Activated CD4-positive, alpha-beta T cell treated with anti-CD3 and anti-CD28 coated beads for 36 hours (primary cell): ENCODE results near the gene RIN3. TPM values are rescaled to one million over a fixed set of nuclear protein-coding genes. Genes with fewer than 3 reads are reported as not detected.

Source experiments
- ATAC-seq: fragments of 200-7000 bp; cut with Tn5 transposase; one replicate; pipeline ENCODE4 v1.10.0; 2021; ENCODE audit warnings: mild to moderate bottlenecking, moderate library complexity
- CTCF ChIA-PET: fragments of 350-600 bp; sonication (Branson Sonifier 250); formaldehyde crosslinking; loops from one replicate; lab custom pipeline; 2021; ENCODE audit warnings: antibody characterized with exemption; lab: Charles Lee
- POLR2A ChIA-PET: fragments of 350-600 bp; sonication (Branson Sonifier 250); formaldehyde crosslinking; loops from one replicate; lab custom pipeline; 2021; ENCODE audit warnings: antibody characterized with exemption, inconsistent platforms; lab: Charles Lee
- DNase-seq: peaks from one replicate; pipeline ENCODE4 v3.0.0-alpha.2; 2020
- H3K27ac Mint-ChIP-seq: one replicate; pipeline ENCODE4 v1.8.0; 2021; ENCODE audit warnings: mixed read lengths
- H3K27me3 Mint-ChIP-seq: one replicate; pipeline ENCODE4 v1.8.0; 2021; ENCODE audit warnings: mixed read lengths
- H3K36me3 Mint-ChIP-seq: one replicate; pipeline ENCODE4 v1.8.0; 2021; ENCODE audit warnings: low read depth, mixed read lengths
- H3K4me1 Mint-ChIP-seq: one replicate; pipeline ENCODE4 v1.8.0; 2021; ENCODE audit warnings: mixed read lengths
- H3K4me3 Mint-ChIP-seq: one replicate; pipeline ENCODE4 v1.8.0; 2021; ENCODE audit warnings: mild to moderate bottlenecking, moderate library complexity, mixed read lengths
- H3K9me3 Mint-ChIP-seq: one replicate; pipeline ENCODE4 v1.8.0; 2021; ENCODE audit warnings: low read depth, mixed read lengths
- intact Hi-C, 2 experiments: fragments of 100-400 bp; cut with DNase I in 1 of 2; cut with micrococcal nuclease in 1 of 2; formaldehyde crosslinking; loops; one replicate each; pipeline versions ENCODE4 v1.14.2 to v1.15.1; 2022 to 2024; cut with DNase I, micrococcal nuclease
- total RNA-seq, 2 experiments: library from RNA; stranded (reverse); gene quantifications; one replicate each; pipeline ENCODE4 v1.2.3, GENCODE V29; 2021

The RIN3 gene
- total RNA-seq, 2 experiments from 2014 or later, result 23.1 to 26.4 TPM

GRCh38 chr14:92654239-92654901 is 140.8 kb downstream of the RIN3 start:
- intact Hi-C loops, result loop anchor here (5.0 to 10.0 kb wide), 5 partner anchors 37 to 790 kb away; partner anchors contain the start of genes CPSF2 (in 1 of the 2), NDUFB1 (in 1 of the 2) and TC2N (in 1 of the 2)
- peak; percentile 25 for DNase-seq
- ChIA-PET POLR2A (interaction anchor here (0.6 kb wide), 1 partner anchor 76 kb away, joined by 3 read pairs; no protein-coding TSS in a partner anchor), CTCF (interaction anchor here (0.6 to 1.3 kb wide), 8 partner anchors 13 to 459 kb away, joined by 3 to 5 read pairs (median 3); no protein-coding TSS in a partner anchor)
- Mint-ChIP-seq H3K36me3 (peaks cover 53% of the 10 kb centered on the region), H3K9me3 (no peaks in the 10 kb centered on the region), H3K27me3 (no peaks in the 10 kb centered on the region), H3K4me1 (peaks cover 75% of the 10 kb centered on the region), H3K27ac (peak overlapping the region; percentile 96), H3K4me3 (peak overlapping the region; percentile 90)
- ATAC-seq, result no peak

GRCh38 chr14:92655419-92656201 is 142.0 kb downstream of the RIN3 start:
- Mint-ChIP-seq H3K27me3 (no peaks in the 10 kb centered on the region), H3K4me3 (peak overlapping the region; percentile 56), H3K36me3 (peaks cover 65% of the 10 kb centered on the region), H3K9me3 (no peaks in the 10 kb centered on the region), H3K4me1 (peaks cover 75% of the 10 kb centered on the region), H3K27ac (peak overlapping the region; percentile 52)
- no peak for ATAC-seq
- intact Hi-C loops, result loop anchor here (10.0 kb wide), 2 partner anchors 101 to 791 kb away; partner anchors contain the start of gene TC2N (in 1 of the 2)
- POLR2A ChIA-PET, result interaction anchor here (0.6 kb wide), 1 partner anchor 86 kb away, joined by 3 read pairs; no protein-coding TSS in a partner anchor
- CTCF ChIA-PET, result interaction anchor here (0.8 to 1.0 kb wide), 2 partner anchors 14 to 25 kb away, joined by 3 read pairs; no protein-coding TSS in a partner anchor
- DNase-seq, result peak; percentile 41

GRCh38 chr14:92656306-92657081 is 142.9 kb downstream of the RIN3 start:
- H3K36me3 Mint-ChIP-seq, result peaks cover 72% of the 10 kb centered on the region
- no peaks in the 10 kb centered on the region for H3K9me3 Mint-ChIP-seq
- POLR2A ChIA-PET, result interaction anchor here (0.6 kb wide), 1 partner anchor 87 kb away, joined by 3 read pairs; no protein-coding TSS in a partner anchor
- H3K27me3 Mint-ChIP-seq, result no peaks in the 10 kb centered on the region
- no peak for DNase-seq
- CTCF ChIA-PET, result interaction anchor here (0.8 to 1.3 kb wide), 5 partner anchors 9 to 24 kb away, joined by 3 to 5 read pairs (median 3); no protein-coding TSS in a partner anchor
- no peak for ATAC-seq
- peak overlapping the region; percentile 52 for H3K27ac Mint-ChIP-seq
- H3K4me3 Mint-ChIP-seq, result peak overlapping the region; percentile 56
- intact Hi-C loops, result loop anchor here (10.0 kb wide), 2 partner anchors 102 to 792 kb away; partner anchors contain the start of gene TC2N (in 1 of the 2)
- H3K4me1 Mint-ChIP-seq, result peaks cover 73% of the 10 kb centered on the region

GRCh38 chr14:92657457-92658142 is 144.0 kb downstream of the RIN3 start:
- CTCF ChIA-PET, result interaction anchor here (1.3 kb wide), 1 partner anchor 14 kb away, joined by 4 read pairs; no protein-coding TSS in a partner anchor
- H3K36me3 Mint-ChIP-seq, result peaks cover 79% of the 10 kb centered on the region

DNA sequence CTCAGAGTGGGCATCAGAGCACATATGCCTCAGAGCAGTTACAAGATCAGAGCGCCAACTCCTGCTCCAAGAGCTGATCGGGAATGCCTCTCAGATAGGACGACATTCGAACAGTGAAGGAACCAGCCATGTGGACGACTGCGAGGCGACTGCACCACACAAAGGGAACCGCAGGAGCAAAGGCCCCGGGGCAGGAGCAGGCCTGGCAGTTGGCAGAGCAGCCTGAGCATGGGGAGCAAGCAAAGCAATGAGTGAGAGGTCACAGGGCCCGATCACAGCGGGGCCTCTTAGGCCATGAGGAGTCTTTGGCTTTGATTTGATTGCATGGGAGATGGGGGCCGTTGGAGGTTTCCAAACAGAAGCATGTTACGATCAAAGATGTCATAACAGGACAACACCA is 144.6 kb downstream of the RIN3 start:
- peaks cover 88% of the 10 kb centered on the region for H3K4me1 Mint-ChIP-seq
- DNase-seq (no peak), ATAC-seq (no peak)
- H3K36me3 Mint-ChIP-seq, result peaks cover 83% of the 10 kb centered on the region
- H3K4me3 Mint-ChIP-seq, result no peak overlapping the region
- POLR2A ChIA-PET, result no interaction called here
- intact Hi-C loops, result loop anchor here (10.0 kb wide), 2 partner anchors 103 to 793 kb away; partner anchors contain the start of gene TC2N (in 1 of the 2)
- CTCF ChIA-PET, result interaction anchor here (1.1 kb wide), 1 partner anchor 49 kb away, joined by 3 read pairs; no protein-coding TSS in a partner anchor
- no peaks in the 10 kb centered on the region for H3K9me3 Mint-ChIP-seq
- H3K27ac Mint-ChIP-seq, result peak overlapping the region; percentile 52
- H3K27me3 Mint-ChIP-seq, result no peaks in the 10 kb centered on the region

More at GRCh38 chr14:92657457-92658142, 144.0 kb downstream of the RIN3 start:
- ATAC-seq (no peak), DNase-seq (peak; percentile 34)
- intact Hi-C loops, result loop anchor here (10.0 kb wide), 2 partner anchors 103 to 793 kb away; partner anchors contain the start of gene TC2N (in 1 of the 2)
- H3K9me3 Mint-ChIP-seq, result no peaks in the 10 kb centered on the region
- POLR2A ChIA-PET, result no interaction called here
- peak overlapping the region; percentile 37 for H3K4me3 Mint-ChIP-seq
- H3K27me3 Mint-ChIP-seq, result no peaks in the 10 kb centered on the region
- H3K4me1 Mint-ChIP-seq, result peaks cover 84% of the 10 kb centered on the region
- H3K27ac Mint-ChIP-seq, result peak overlapping the region; percentile 52

- POLR2A ChIA-PET, result no interaction called here
- intact Hi-C loops, result loop anchor here (10.0 kb wide), 2 partner anchors 104 to 794 kb away; partner anchors contain the start of gene TC2N (in 1 of the 2)
- no peaks in the 10 kb centered on the region for H3K9me3 Mint-ChIP-seq
Observed at GRCh38 chr14:92658684-92659083, 145.1 kb downstream of the RIN3 start.

GRCh38 chr14:92659765-92660561 is 146.4 kb downstream of the RIN3 start:
- Mint-ChIP-seq H3K36me3 (peaks cover 86% of the 10 kb centered on the region), H3K27ac (peak overlapping the region; percentile 64), H3K27me3 (no peaks in the 10 kb centered on the region), H3K9me3 (no peaks in the 10 kb centered on the region), H3K4me1 (peaks cover 87% of the 10 kb centered on the region), H3K4me3 (no peak overlapping the region)
- intact Hi-C loops, result loop anchor here (10.0 kb wide), 2 partner anchors 105 to 795 kb away; partner anchors contain the start of gene TC2N (in 1 of the 2)
- ChIA-PET CTCF (no interaction called here), POLR2A (no interaction called here)
- ATAC-seq, result no peak
- no peak for DNase-seq

More at GRCh38 chr14:92658684-92659083, 145.1 kb downstream of the RIN3 start:
- no peaks in the 10 kb centered on the region for H3K27me3 Mint-ChIP-seq
- H3K27ac Mint-ChIP-seq, result peak overlapping the region; percentile 52
- DNase-seq (no peak), ATAC-seq (no peak)
- no peak overlapping the region for H3K4me3 Mint-ChIP-seq
- CTCF ChIA-PET, result interaction anchor here (1.1 kb wide), 1 partner anchor 49 kb away, joined by 3 read pairs; no protein-coding TSS in a partner anchor
- H3K36me3 Mint-ChIP-seq, result peaks cover 83% of the 10 kb centered on the region
- peaks cover 85% of the 10 kb centered on the region for H3K4me1 Mint-ChIP-seq

- peak overlapping the region; percentile 64 for H3K27ac Mint-ChIP-seq
- POLR2A ChIA-PET, result no interaction called here
Observed at GRCh38 chr14:92660571-92660970, 147.0 kb downstream of the RIN3 start.

DNA sequence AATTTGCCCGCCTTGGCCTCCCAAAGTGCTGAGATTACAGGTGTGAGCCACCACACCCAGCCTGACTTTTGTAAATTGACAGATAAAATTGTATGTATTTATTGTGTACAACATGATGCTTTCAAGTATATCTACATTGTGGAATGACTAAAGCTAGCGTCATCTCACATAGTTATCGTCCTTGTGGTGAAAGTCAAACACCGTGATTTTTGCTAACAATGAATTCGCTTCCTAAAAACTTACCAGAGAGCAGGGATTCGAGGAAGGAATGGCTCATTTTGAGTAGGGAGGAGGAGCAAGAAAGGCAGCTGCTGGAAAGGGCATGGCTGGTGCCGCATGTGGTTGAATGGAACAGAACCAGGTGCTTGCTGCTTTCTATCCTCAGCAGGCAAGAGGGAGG is 149.5 kb downstream of the RIN3 start:
- intact Hi-C loops, result no loop called here
- DNase-seq (no peak), ATAC-seq (no peak)
- Mint-ChIP-seq H3K4me1 (peaks cover 82% of the 10 kb centered on the region), H3K27ac (no peak overlapping the region), H3K4me3 (no peak overlapping the region), H3K9me3 (no peaks in the 10 kb centered on the region), H3K36me3 (peaks cover 84% of the 10 kb centered on the region), H3K27me3 (no peaks in the 10 kb centered on the region)
- ChIA-PET CTCF (interaction anchor here (1.6 kb wide), 1 partner anchor 12 kb away, joined by 3 read pairs; no protein-coding TSS in a partner anchor), POLR2A (no interaction called here)

More at GRCh38 chr14:92660571-92660970, 147.0 kb downstream of the RIN3 start:
- DNase-seq, result no peak
- no peaks in the 10 kb centered on the region for H3K27me3 Mint-ChIP-seq
- H3K9me3 Mint-ChIP-seq, result no peaks in the 10 kb centered on the region
- CTCF ChIA-PET, result no interaction called here
- no peak overlapping the region for H3K4me3 Mint-ChIP-seq
- intact Hi-C loops, result no loop called here
- ATAC-seq, result no peak
- H3K4me1 Mint-ChIP-seq, result peaks cover 85% of the 10 kb centered on the region
- H3K36me3 Mint-ChIP-seq, result peaks cover 84% of the 10 kb centered on the region
